CD4-positive, CD25-positive, alpha-beta regulatory T cell (primary cell): ENCODE data around the gene SAMD15. TPM values are rescaled to one million over a fixed set of nuclear protein-coding genes. Genes with fewer than 3 reads are reported as not detected.
"Not testable (repeated sequence)": the region's sequence is repeated elsewhere in the genome, so short reads cannot be mapped to it uniquely, and the experiment has no call there.

Experiments
- ATAC-seq, 2 donors: fragments of 150-1000 bp; cut with Tn5 transposase; one replicate each; pipeline ENCODE4 v1.10.0; 2021; ENCODE audit warnings: low read depth in 2 of 2, moderate number of reproducible peaks in 2 of 2, moderate library complexity in 1 of 2
- DNase-seq, 3 donors: peaks; one replicate each; pipeline versions ENCODE4 v3.0.0 to v3.0.0-alpha.2; 2012 to 2022; ENCODE audit warnings: mixed read lengths in 1 of 3
- H3K27ac ChIP-seq: one replicate; pipeline ENCODE4 v1.7.0; 2013; ENCODE audit warnings: mild to moderate bottlenecking, low read length; ENCODE audit not compliant: insufficient read depth, poor library complexity, severe bottlenecking
- H3K27me3 ChIP-seq: one replicate; pipeline ENCODE4 v1.7.0; 2013; ENCODE audit warnings: low read length; ENCODE audit not compliant: control insufficient read depth, insufficient read depth
- H3K36me3 ChIP-seq: one replicate; pipeline ENCODE4 v1.7.0; 2013; ENCODE audit warnings: mild to moderate bottlenecking, low read length, moderate library complexity; ENCODE audit not compliant: control insufficient read depth, insufficient read depth
- H3K4me1 ChIP-seq: 2 replicates; pipeline ENCODE4 v1.7.0; 2013; ENCODE audit warnings: mild to moderate bottlenecking, low read length; ENCODE audit not compliant: insufficient read depth, control insufficient read depth, poor library complexity, severe bottlenecking
- H3K4me3 ChIP-seq: one replicate; pipeline ENCODE4 v1.7.0; 2013; ENCODE audit warnings: low read depth, mild to moderate bottlenecking, low read length, moderate library complexity
- H3K9me3 ChIP-seq, 2 experiments: 1 replicate in 1 of 2; 2 replicates in 1 of 2; pipeline ENCODE4 v1.7.0; 2013; ENCODE audit warnings: low read length in 2 of 2, mild to moderate bottlenecking in 1 of 2, moderate library complexity in 1 of 2; ENCODE audit not compliant: control insufficient read depth in 2 of 2
- H3K27ac Mint-ChIP-seq, 3 donors: one replicate each; pipeline ENCODE4 v1.8.0; 2020 to 2022; ENCODE audit warnings: mild to moderate bottlenecking in 3 of 3, mixed read lengths in 3 of 3, moderate library complexity in 2 of 3
- H3K27me3 Mint-ChIP-seq: one replicate; pipeline ENCODE4 v1.8.0; 2022; ENCODE audit warnings: mild to moderate bottlenecking, mixed read lengths
- H3K36me3 Mint-ChIP-seq: one replicate; pipeline ENCODE4 v1.8.0; 2020; ENCODE audit warnings: mixed read lengths
- H3K4me1 Mint-ChIP-seq, 4 donors: one replicate each; pipeline ENCODE4 v1.8.0; 2020 to 2022; ENCODE audit warnings: mixed read lengths in 4 of 4, mild to moderate bottlenecking in 1 of 4
- H3K4me3 Mint-ChIP-seq, 4 donors: one replicate each; pipeline ENCODE4 v1.8.0; 2020 to 2022; ENCODE audit warnings: mild to moderate bottlenecking in 4 of 4, mixed read lengths in 4 of 4, moderate library complexity in 3 of 4
- H3K9me3 Mint-ChIP-seq, 7 donors: one replicate each; pipeline ENCODE4 v1.8.0; 2020 to 2022; ENCODE audit warnings: mixed read lengths in 7 of 7, mild to moderate bottlenecking in 3 of 7, moderate library complexity in 2 of 7
- polyA plus RNA-seq, 4 donors: library from polyadenylated mRNA; unstranded; fragments of 300-500 nt; fragmentation: Illumina TruSeq; gene quantifications; one replicate each; pipeline ENCODE4 v1.2.3, GENCODE V29; 2021
- total RNA-seq: library from RNA; stranded (reverse); gene quantifications from one replicate; pipeline ENCODE4 v1.2.3, GENCODE V29; 2022

SAMD15 gene
- total and polyA plus RNA-seq, 5 donors from 2014 or later: 0.42 TPM; not detected in 4

- no peak overlapping the region for H3K4me3 Mint-ChIP-seq
- peaks cover 3% of the 10 kb centered on the region for H3K36me3 Mint-ChIP-seq
- ATAC-seq (no peak), DNase-seq (peak in 1 of 3 donors; percentile 40)
- no peaks in the 10 kb centered on the region for H3K27me3 ChIP-seq
- no peaks in the 10 kb centered on the region for H3K36me3 ChIP-seq
- H3K9me3 ChIP-seq: no peaks in the 10 kb centered on the region
- H3K9me3 Mint-ChIP-seq: no peaks in the 10 kb centered on the region
- H3K4me1 Mint-ChIP-seq: peaks cover 0 to 6% (median 1%) of the 10 kb centered on the region in 4 donors
- H3K27me3 Mint-ChIP-seq: peaks cover 4% of the 10 kb centered on the region
- H3K27ac Mint-ChIP-seq: no peak overlapping the region
- no peak overlapping the region for H3K27ac ChIP-seq
- H3K4me1 ChIP-seq: no peaks in the 10 kb centered on the region
- no peak overlapping the region for H3K4me3 ChIP-seq
Observed at GRCh38 chr14:77409131-77409533, 32.0 kb downstream of the SAMD15 start.

- ATAC-seq, H3K27ac ChIP-seq, H3K27ac Mint-ChIP-seq: not testable (repeated sequence)
Observed at GRCh38 chr14:77415403-77416030, 38.3 kb downstream of the SAMD15 start.

GRCh38 chr14:77416098-77416497 is 38.9 kb downstream of the SAMD15 start:
- H3K36me3 Mint-ChIP-seq, ATAC-seq, H3K4me1 Mint-ChIP-seq, H3K27me3 Mint-ChIP-seq, H3K36me3 ChIP-seq, H3K27ac ChIP-seq, DNase-seq, H3K4me3 Mint-ChIP-seq, H3K4me1 ChIP-seq, H3K27me3 ChIP-seq, H3K4me3 ChIP-seq, H3K27ac Mint-ChIP-seq: not testable (repeated sequence)
- peaks cover 6 to 14% of the 10 kb centered on the region in 2 experiments for H3K9me3 ChIP-seq
- H3K9me3 Mint-ChIP-seq: peaks cover 2 to 20% (median 8%) of the 10 kb centered on the region in 7 donors

More at GRCh38 chr14:77415403-77416030, 38.3 kb downstream of the SAMD15 start:
- not testable (repeated sequence) for H3K4me3 ChIP-seq, H3K36me3 Mint-ChIP-seq, H3K27me3 Mint-ChIP-seq, H3K4me1 Mint-ChIP-seq, DNase-seq, H3K36me3 ChIP-seq, H3K4me1 ChIP-seq, H3K4me3 Mint-ChIP-seq, H3K27me3 ChIP-seq
- H3K9me3 Mint-ChIP-seq: peaks cover 2 to 17% (median 8%) of the 10 kb centered on the region in 7 donors
- H3K9me3 ChIP-seq: peaks cover 6 to 14% of the 10 kb centered on the region in 2 experiments

GRCh38 chr14:77416836-77417235 is 39.7 kb downstream of the SAMD15 start:
- Histone ChIP-seq H3K36me3 (peaks cover 8% of the 10 kb centered on the region), H3K27me3 (no peaks in the 10 kb centered on the region), H3K9me3 (peaks cover 6 to 14% of the 10 kb centered on the region in 2 experiments), H3K4me1 (no peaks in the 10 kb centered on the region), H3K4me3 (no peak overlapping the region), H3K27ac (no peak overlapping the region)
- Mint-ChIP-seq H3K4me3 (no peak overlapping the region), H3K9me3 (peaks cover 2 to 27% (median 8%) of the 10 kb centered on the region in 7 donors), H3K27ac (no peak overlapping the region), H3K4me1 (no peaks in the 10 kb centered on the region), H3K27me3 (peaks cover 4% of the 10 kb centered on the region), H3K36me3 (peaks cover 13% of the 10 kb centered on the region)
- no peak for DNase-seq
- ATAC-seq: no peak

- Mint-ChIP-seq H3K9me3 (peaks cover 3 to 31% (median 8%) of the 10 kb centered on the region in 7 donors), H3K27ac (no peak overlapping the region), H3K36me3 (peaks cover 48% of the 10 kb centered on the region), H3K4me3 (no peak overlapping the region), H3K4me1 (peaks cover 0 to 3% (median 0%) of the 10 kb centered on the region in 4 donors), H3K27me3 (no peaks in the 10 kb centered on the region)
- no peak for DNase-seq
- Histone ChIP-seq H3K36me3 (peaks cover 47% of the 10 kb centered on the region), H3K27me3 (no peaks in the 10 kb centered on the region), H3K4me1 (no peaks in the 10 kb centered on the region), H3K4me3 (no peak overlapping the region), H3K27ac (no peak overlapping the region), H3K9me3 (peaks cover 6 to 14% of the 10 kb centered on the region in 2 experiments)
- ATAC-seq: no peak
Observed at GRCh38 chr14:77421201-77421600, 44.0 kb downstream of the SAMD15 start.

GRCh38 chr14:77423423-77423822 is 46.2 kb downstream of the SAMD15 start, which contains the start of gene NOXRED1:
TSS of gene NOXRED1 (minus strand) at chr14:77423523. CDS start at chr14:77422889, 634 bp downstream.
- no peaks in the 10 kb centered on the region for H3K27me3 ChIP-seq
- H3K9me3 Mint-ChIP-seq: peaks cover 2 to 26% (median 5%) of the 10 kb centered on the region in 7 donors
- H3K4me3 Mint-ChIP-seq: no peak within 1 kb of the TSS
- H3K27ac ChIP-seq: no peak within 1 kb of the TSS
- H3K4me1 ChIP-seq: no peaks in the 10 kb centered on the region
- H3K27ac Mint-ChIP-seq: no peak within 1 kb of the TSS
- H3K4me1 Mint-ChIP-seq: peaks cover 0 to 3% (median 0%) of the 10 kb centered on the region in 4 donors
- no peak for ATAC-seq
- H3K36me3 Mint-ChIP-seq: peaks cover 71% of the 10 kb centered on the region
- no peak for DNase-seq
- H3K4me3 ChIP-seq: no peak within 1 kb of the TSS
- H3K27me3 Mint-ChIP-seq: no peaks in the 10 kb centered on the region
- H3K36me3 ChIP-seq: peaks cover 69% of the 10 kb centered on the region
- peaks cover 6 to 14% of the 10 kb centered on the region in 2 experiments for H3K9me3 ChIP-seq

- ATAC-seq: no peak
- H3K9me3 ChIP-seq: peaks cover under 1 to 2% of the 10 kb centered on the region in 2 experiments
- peaks cover 82% of the 10 kb centered on the region for H3K36me3 Mint-ChIP-seq
Observed at GRCh38 chr14:77424862-77425261, 47.7 kb downstream of the SAMD15 start.

GRCh38 chr14:77426396-77426795 is 49.2 kb downstream of the SAMD15 start:
- Mint-ChIP-seq H3K9me3 (peaks cover 0 to 8% (median 2%) of the 10 kb centered on the region in 7 donors), H3K27me3 (no peaks in the 10 kb centered on the region), H3K36me3 (peaks cover 87% of the 10 kb centered on the region), H3K4me3 (no peak overlapping the region), H3K4me1 (peaks cover 0 to 3% (median 0%) of the 10 kb centered on the region in 4 donors), H3K27ac (peak overlapping the region in 1 of 3 donors; percentile 30)
- ATAC-seq (no peak), DNase-seq (no peak)
- Histone ChIP-seq H3K27ac (no peak overlapping the region), H3K9me3 (no peaks in the 10 kb centered on the region), H3K4me3 (no peak overlapping the region), H3K36me3 (peaks cover 84% of the 10 kb centered on the region), H3K27me3 (no peaks in the 10 kb centered on the region), H3K4me1 (no peaks in the 10 kb centered on the region)

More at GRCh38 chr14:77424862-77425261, 47.7 kb downstream of the SAMD15 start:
- no peak overlapping the region for H3K27ac Mint-ChIP-seq
- no peak overlapping the region for H3K4me3 Mint-ChIP-seq
- Histone ChIP-seq H3K36me3 (peaks cover 83% of the 10 kb centered on the region), H3K27me3 (no peaks in the 10 kb centered on the region), H3K4me3 (no peak overlapping the region), H3K27ac (no peak overlapping the region), H3K4me1 (no peaks in the 10 kb centered on the region)
- H3K27me3 Mint-ChIP-seq: no peaks in the 10 kb centered on the region
- no peak for DNase-seq
- peaks cover 0 to 3% (median 0%) of the 10 kb centered on the region in 4 donors for H3K4me1 Mint-ChIP-seq
- H3K9me3 Mint-ChIP-seq: peaks cover 2 to 18% (median 3%) of the 10 kb centered on the region in 7 donors
